H9 (cell line): ENCODE data around the gene FASTK. TPM values are rescaled to one million over a fixed set of nuclear protein-coding genes. Genes with fewer than 3 reads are reported as not detected.

ENCODE experiments used
- DNase-seq: peaks from one replicate; pipeline ENCODE4 v3.0.0-alpha.2; 2017
- H2AFZ ChIP-seq: one replicate; pipeline ENCODE4 v1.6.1; 2013; ENCODE audit warnings: mild to moderate bottlenecking, low read length, control low read depth, moderate library complexity
- H2AK5ac ChIP-seq: 2 replicates; pipeline ENCODE4 v1.6.1; 2013; ENCODE audit warnings: low read length, control low read depth, mixed read lengths; ENCODE audit not compliant: insufficient read length
- H2BK120ac ChIP-seq: one replicate; pipeline ENCODE4 v1.6.1; 2013; ENCODE audit warnings: low read depth, mild to moderate bottlenecking, low read length, control low read depth, inconsistent platforms; ENCODE audit not compliant: poor library complexity, severe bottlenecking
- H2BK12ac ChIP-seq: 2 replicates; pipeline ENCODE4 v1.6.1; 2013; ENCODE audit warnings: low read length, control low read depth, mixed read lengths, low read depth; ENCODE audit not compliant: insufficient read length
- H2BK15ac ChIP-seq: 2 replicates; pipeline ENCODE4 v1.6.1; 2013; ENCODE audit warnings: low read depth, low read length, control low read depth
- H2BK20ac ChIP-seq: one replicate; pipeline ENCODE4 v1.6.1; 2013; ENCODE audit warnings: low read depth, mild to moderate bottlenecking, low read length, control low read depth, inconsistent platforms; ENCODE audit not compliant: poor library complexity, severe bottlenecking
- H2BK5ac ChIP-seq: 2 replicates; pipeline ENCODE4 v1.6.1; 2013; ENCODE audit warnings: low read length, control low read depth, mixed read lengths; ENCODE audit not compliant: insufficient read length
- H3K14ac ChIP-seq: 2 replicates; pipeline ENCODE4 v1.6.1; 2013; ENCODE audit warnings: low read length, control low read depth; ENCODE audit not compliant: insufficient read depth
- H3K18ac ChIP-seq: 2 replicates; pipeline ENCODE4 v1.6.1; 2013; ENCODE audit warnings: low read depth, mild to moderate bottlenecking, mixed read lengths, low read length, control low read depth; ENCODE audit not compliant: insufficient read length
- H3K23ac ChIP-seq: 2 replicates; pipeline ENCODE4 v1.6.1; 2013; ENCODE audit warnings: low read length, control low read depth, mixed read lengths, low read depth; ENCODE audit not compliant: insufficient read length
- H3K23me2 ChIP-seq: 2 replicates; pipeline ENCODE4 v1.6.1; 2013; ENCODE audit warnings: low read depth, mild to moderate bottlenecking, mixed read lengths, low read length, control low read depth; ENCODE audit not compliant: insufficient read length, poor library complexity, severe bottlenecking
- H3K27ac ChIP-seq: 2 replicates; pipeline ENCODE4 v1.5.1; 2013; ENCODE audit warnings: low read length, control low read depth, mixed read lengths, low read depth; ENCODE audit not compliant: insufficient read length
- H3K27me3 ChIP-seq: 2 replicates; pipeline ENCODE4 v1.6.1; 2013; ENCODE audit warnings: low read length, control low read depth, inconsistent platforms; ENCODE audit not compliant: insufficient read depth
- H3K4ac ChIP-seq: 2 replicates; pipeline ENCODE4 v1.6.1; 2013; ENCODE audit warnings: low read depth, mild to moderate bottlenecking, control low read depth, inconsistent platforms, low read length, moderate library complexity
- H3K4me1 ChIP-seq: 2 replicates; pipeline ENCODE4 v1.6.1; 2013; ENCODE audit warnings: low read length, control low read depth, inconsistent platforms; ENCODE audit not compliant: insufficient read depth
- H3K4me2 ChIP-seq: 2 replicates; pipeline ENCODE4 v1.6.1; 2013; ENCODE audit warnings: low read length, control low read depth, mixed read lengths; ENCODE audit not compliant: insufficient read length, insufficient read depth
- H3K56ac ChIP-seq: 2 replicates; pipeline ENCODE4 v1.6.1; 2013; ENCODE audit warnings: low read depth, mild to moderate bottlenecking, mixed read lengths, low read length, control low read depth; ENCODE audit not compliant: insufficient read length
- H3K79me1 ChIP-seq: 2 replicates; pipeline ENCODE4 v1.6.1; 2013; ENCODE audit warnings: low read depth, mild to moderate bottlenecking, moderate library complexity, low read length, control low read depth, inconsistent platforms; ENCODE audit not compliant: insufficient read depth, poor library complexity, severe bottlenecking
- H3K79me2 ChIP-seq: 2 replicates; pipeline ENCODE4 v1.6.1; 2013; ENCODE audit warnings: low read length, control low read depth, inconsistent platforms; ENCODE audit not compliant: insufficient read depth
- H3K9ac ChIP-seq: 2 replicates; pipeline ENCODE4 v1.6.1; 2013; ENCODE audit warnings: low read length, control low read depth, mixed read lengths; ENCODE audit not compliant: insufficient read length; ENCODE audit errors: extremely low read depth
- H3K9me3 ChIP-seq: one replicate; pipeline ENCODE4 v1.6.1; 2013; ENCODE audit warnings: low read depth, low read length, inconsistent platforms; ENCODE audit not compliant: control insufficient read depth
- H3T11ph ChIP-seq: one replicate; pipeline ENCODE4 v1.6.1; 2013; ENCODE audit warnings: mild to moderate bottlenecking, low read length, control low read depth, inconsistent platforms
- H4K20me1 ChIP-seq: one replicate; pipeline ENCODE4 v1.6.1; 2013; ENCODE audit not compliant: control insufficient read depth, insufficient read length, insufficient read depth
- H4K5ac ChIP-seq: 2 replicates; pipeline ENCODE4 v1.6.1; 2013; ENCODE audit warnings: low read depth, mild to moderate bottlenecking, mixed read lengths, low read length, control low read depth; ENCODE audit not compliant: insufficient read length
- H4K8ac ChIP-seq: replicated peaks from 2 replicates; pipeline ENCODE4 v1.6.1; 2013; ENCODE audit warnings: low read length, control low read depth, mixed read lengths, low read depth; ENCODE audit not compliant: insufficient read length
- H4K91ac ChIP-seq: 2 replicates; pipeline ENCODE4 v1.6.1; 2013; ENCODE audit warnings: low read depth, mild to moderate bottlenecking, moderate library complexity, mixed read lengths, low read length, control low read depth; ENCODE audit not compliant: insufficient read length
- H3K27ac Mint-ChIP-seq, 3 experiments: 2 replicates in 2 of 3; 3 replicates in 1 of 3; pipeline ENCODE4 v1.8.0; 2020 to 2021; ENCODE audit warnings: mixed read lengths in 3 of 3, mild to moderate bottlenecking in 1 of 3, moderate library complexity in 1 of 3
- H3K27me3 Mint-ChIP-seq: 2 replicates; pipeline ENCODE4 v1.8.0; 2021; ENCODE audit warnings: low read depth, mild to moderate bottlenecking, moderate library complexity, mixed read lengths
- H3K36me3 Mint-ChIP-seq, 3 experiments: 2 replicates in 2 of 3; 3 replicates in 1 of 3; pipeline ENCODE4 v1.8.0; 2020 to 2021; ENCODE audit warnings: low read depth in 3 of 3, mixed read lengths in 3 of 3; ENCODE audit not compliant: insufficient read depth in 1 of 3
- H3K4me1 Mint-ChIP-seq, 2 experiments: 2 replicates each; pipeline ENCODE4 v1.8.0; 2020; ENCODE audit warnings: mixed read lengths in 2 of 2
- H3K4me3 Mint-ChIP-seq, 2 experiments: 2 replicates in 1 of 2; 3 replicates in 1 of 2; pipeline ENCODE4 v1.8.0; 2020 to 2021; ENCODE audit warnings: mild to moderate bottlenecking in 2 of 2, mixed read lengths in 2 of 2, moderate library complexity in 1 of 2
- H3K9me3 Mint-ChIP-seq, 2 experiments: 2 replicates in 1 of 2; 3 replicates in 1 of 2; pipeline ENCODE4 v1.8.0; 2020; ENCODE audit warnings: mild to moderate bottlenecking in 2 of 2, mixed read lengths in 2 of 2, moderate library complexity in 1 of 2
- WGBS: extraction: QIAGEN DNeasy Blood & Tissue Kit; methylation state at CpG from one replicate; pipeline ENCODE4 v1.1.7; 2013; ENCODE audit warnings: missing lambda C conversion rate, low lambda C conversion rate, mixed read lengths; ENCODE audit not compliant: insufficient read length; ENCODE audit errors: extremely low coverage; 5-methylcytosine and 5-hydroxymethylcytosine counted together
- total RNA-seq: library from RNA; stranded (reverse); gene quantifications from 2 replicates; pipeline ENCODE4 v1.2.1, GENCODE V29; 2021
- TF ChIP-seq, protein P1 (sequence below): fragments of 200-600 bp; sonication (generic); conservative IDR thresholded peaks from 3 replicates; pipeline ENCODE4 v1.8.0; 2021; ENCODE audit warnings: antibody characterized with exemption, mild to moderate bottlenecking

FASTK gene
- total RNA-seq, 1 experiment from 2014 or later, result 57.8 TPM

- no peaks in the 10 kb centered on the region for H3K9me3 Mint-ChIP-seq
- Histone ChIP-seq H3K14ac (no peak overlapping the region), H2BK5ac (no peak overlapping the region), H3K9me3 (no peaks in the 10 kb centered on the region), H4K91ac (no peak overlapping the region), H3T11ph (no peak overlapping the region), H2AK5ac (no peak overlapping the region), H2BK120ac (no peak overlapping the region), H3K23me2 (no peaks in the 10 kb centered on the region), H3K27me3 (no peaks in the 10 kb centered on the region), H3K56ac (no peak overlapping the region), H3K79me2 (peaks cover 27% of the 10 kb centered on the region), H2BK12ac (no peak overlapping the region), H3K4ac (no peak overlapping the region), H4K20me1 (no peaks in the 10 kb centered on the region), H4K8ac (no peak overlapping the region), H2AFZ (no peak overlapping the region), H3K4me2 (no peak overlapping the region), H3K79me1 (peaks cover 7% of the 10 kb centered on the region), H3K18ac (no peak overlapping the region), H2BK20ac (no peak overlapping the region), H2BK15ac (no peak overlapping the region), H4K5ac (no peak overlapping the region), H3K23ac (no peak overlapping the region), H3K9ac (no peak overlapping the region), H3K4me1 (no peaks in the 10 kb centered on the region), H3K27ac (no peak overlapping the region)
- TF ChIP-seq, protein P1, sequence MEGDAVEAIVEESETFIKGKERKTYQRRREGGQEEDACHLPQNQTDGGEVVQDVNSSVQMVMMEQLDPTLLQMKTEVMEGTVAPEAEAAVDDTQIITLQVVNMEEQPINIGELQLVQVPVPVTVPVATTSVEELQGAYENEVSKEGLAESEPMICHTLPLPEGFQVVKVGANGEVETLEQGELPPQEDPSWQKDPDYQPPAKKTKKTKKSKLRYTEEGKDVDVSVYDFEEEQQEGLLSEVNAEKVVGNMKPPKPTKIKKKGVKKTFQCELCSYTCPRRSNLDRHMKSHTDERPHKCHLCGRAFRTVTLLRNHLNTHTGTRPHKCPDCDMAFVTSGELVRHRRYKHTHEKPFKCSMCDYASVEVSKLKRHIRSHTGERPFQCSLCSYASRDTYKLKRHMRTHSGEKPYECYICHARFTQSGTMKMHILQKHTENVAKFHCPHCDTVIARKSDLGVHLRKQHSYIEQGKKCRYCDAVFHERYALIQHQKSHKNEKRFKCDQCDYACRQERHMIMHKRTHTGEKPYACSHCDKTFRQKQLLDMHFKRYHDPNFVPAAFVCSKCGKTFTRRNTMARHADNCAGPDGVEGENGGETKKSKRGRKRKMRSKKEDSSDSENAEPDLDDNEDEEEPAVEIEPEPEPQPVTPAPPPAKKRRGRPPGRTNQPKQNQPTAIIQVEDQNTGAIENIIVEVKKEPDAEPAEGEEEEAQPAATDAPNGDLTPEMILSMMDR, result no peak
- whole genome bisulfite sequencing, result no CpG with 5 or more reads among the region's 6 CpGs
- peaks cover 0 to 35% (median 10%) of the 10 kb centered on the region in 3 experiments; a peak in 5 of 7 replicates for H3K36me3 Mint-ChIP-seq
- H3K4me3 Mint-ChIP-seq, result no peak overlapping the region
- H3K27me3 Mint-ChIP-seq, result peaks cover 3% of the 10 kb centered on the region
- no peak for DNase-seq
- peaks cover 25 to 29% of the 10 kb centered on the region in 2 experiments for H3K4me1 Mint-ChIP-seq
- H3K27ac Mint-ChIP-seq, result no peak overlapping the region
Measured at GRCh38 chr7:151093748-151094147, 13.1 kb upstream of the FASTK start.
